ENCODE measurements around the gene POLR1H.
"Not testable (repeated sequence)": the region's sequence is repeated elsewhere in the genome, so short reads cannot be mapped to it uniquely, and the experiment has no call there.

Gene POLR1H

GRCh38 chr6:30061092-30061857 lies at the start of gene POLR1H:
TSS of gene POLR1H (plus strand) at chr6:30061265. CDS start at chr6:30061525, 260 bp downstream.
- peak; percentile 98 for DNase-seq

GRCh38 chr6:30013291-30013922 lies 47.7 kb upstream of the POLR1H start:
- peak; percentile 57 for DNase-seq

- DNase-seq = no peak
Measured at GRCh38 chr6:30019819-30020218, 41.2 kb upstream of the POLR1H start.

- no peak for DNase-seq
Measured at GRCh38 chr6:30020626-30021025, 40.4 kb upstream of the POLR1H start.

GRCh38 chr6:30022189-30022588 lies 38.9 kb upstream of the POLR1H start:
- no peak for DNase-seq

- DNase-seq = not testable (repeated sequence)
Measured at GRCh38 chr6:30022712-30023111, 38.4 kb upstream of the POLR1H start.

- no peak for DNase-seq
Measured at GRCh38 chr6:30025186-30025585, 35.9 kb upstream of the POLR1H start.

GRCh38 chr6:30029588-30029987 lies 31.5 kb upstream of the POLR1H start:
- DNase-seq = no peak

- no peak for DNase-seq
Measured at GRCh38 chr6:30031381-30031780, 29.7 kb upstream of the POLR1H start.

GRCh38 chr6:30033440-30033839 lies 27.6 kb upstream of the POLR1H start:
- DNase-seq = not testable (repeated sequence)

GRCh38 chr6:30035784-30036183 lies 25.3 kb upstream of the POLR1H start:
- DNase-seq = no peak

GRCh38 chr6:30037182-30037788 lies 23.8 kb upstream of the POLR1H start:
- peak; percentile 59 for DNase-seq

GRCh38 chr6:30041221-30041620 lies 19.8 kb upstream of the POLR1H start:
- no peak for DNase-seq

- peak; percentile 18 for DNase-seq
Measured at GRCh38 chr6:30041821-30042220, 19.2 kb upstream of the POLR1H start.

- DNase-seq = peak; percentile 29
Measured at GRCh38 chr6:30042476-30042875, 18.6 kb upstream of the POLR1H start.

- DNase-seq = no peak
Measured at GRCh38 chr6:30042914-30043313, 18.2 kb upstream of the POLR1H start.

GRCh38 chr6:30043744-30044143 lies 17.3 kb upstream of the POLR1H start:
- no peak for DNase-seq

GRCh38 chr6:30044630-30045029 lies 16.4 kb upstream of the POLR1H start:
- DNase-seq = peak; percentile 39

- DNase-seq = peak; percentile 91
Measured at GRCh38 chr6:30047220-30047619, 13.8 kb upstream of the POLR1H start.

- DNase-seq = no peak
Measured at GRCh38 chr6:30053682-30054081, 7.4 kb upstream of the POLR1H start.

GRCh38 chr6:30055513-30055912 lies 5.6 kb upstream of the POLR1H start:
- no peak for DNase-seq

GRCh38 chr6:30060606-30061091 lies 416 bp upstream of the POLR1H start:
- no peak for DNase-seq

- DNase-seq = no peak
Measured at GRCh38 chr6:30061858-30062458, 893 bp downstream of the POLR1H start.

Measured in OCI-M1 (cell line).